H9 (cell line): ENCODE measurements around the gene FFAR3. TPM values are rescaled to one million over a fixed set of nuclear protein-coding genes. Genes with fewer than 3 reads are reported as not detected.

ENCODE experiments used
- DNase-seq: peaks from one replicate; pipeline ENCODE4 v3.0.0-alpha.2; 2017
- H2AFZ ChIP-seq: one replicate; pipeline ENCODE4 v1.6.1; 2013; ENCODE audit warnings: mild to moderate bottlenecking, low read length, control low read depth, moderate library complexity
- H2AK5ac ChIP-seq: 2 replicates; pipeline ENCODE4 v1.6.1; 2013; ENCODE audit warnings: low read length, control low read depth, mixed read lengths; ENCODE audit not compliant: insufficient read length
- H2BK120ac ChIP-seq: one replicate; pipeline ENCODE4 v1.6.1; 2013; ENCODE audit warnings: low read depth, mild to moderate bottlenecking, low read length, control low read depth, inconsistent platforms; ENCODE audit not compliant: poor library complexity, severe bottlenecking
- H2BK12ac ChIP-seq: 2 replicates; pipeline ENCODE4 v1.6.1; 2013; ENCODE audit warnings: low read length, control low read depth, mixed read lengths, low read depth; ENCODE audit not compliant: insufficient read length
- H2BK15ac ChIP-seq: 2 replicates; pipeline ENCODE4 v1.6.1; 2013; ENCODE audit warnings: low read depth, low read length, control low read depth
- H2BK20ac ChIP-seq: one replicate; pipeline ENCODE4 v1.6.1; 2013; ENCODE audit warnings: low read depth, mild to moderate bottlenecking, low read length, control low read depth, inconsistent platforms; ENCODE audit not compliant: poor library complexity, severe bottlenecking
- H2BK5ac ChIP-seq: 2 replicates; pipeline ENCODE4 v1.6.1; 2013; ENCODE audit warnings: low read length, control low read depth, mixed read lengths; ENCODE audit not compliant: insufficient read length
- H3K14ac ChIP-seq: 2 replicates; pipeline ENCODE4 v1.6.1; 2013; ENCODE audit warnings: low read length, control low read depth; ENCODE audit not compliant: insufficient read depth
- H3K18ac ChIP-seq: 2 replicates; pipeline ENCODE4 v1.6.1; 2013; ENCODE audit warnings: low read depth, mild to moderate bottlenecking, mixed read lengths, low read length, control low read depth; ENCODE audit not compliant: insufficient read length
- H3K23ac ChIP-seq: 2 replicates; pipeline ENCODE4 v1.6.1; 2013; ENCODE audit warnings: low read length, control low read depth, mixed read lengths, low read depth; ENCODE audit not compliant: insufficient read length
- H3K23me2 ChIP-seq: 2 replicates; pipeline ENCODE4 v1.6.1; 2013; ENCODE audit warnings: low read depth, mild to moderate bottlenecking, mixed read lengths, low read length, control low read depth; ENCODE audit not compliant: insufficient read length, poor library complexity, severe bottlenecking
- H3K27ac ChIP-seq: 2 replicates; pipeline ENCODE4 v1.5.1; 2013; ENCODE audit warnings: low read length, control low read depth, mixed read lengths, low read depth; ENCODE audit not compliant: insufficient read length
- H3K27me3 ChIP-seq: 2 replicates; pipeline ENCODE4 v1.6.1; 2013; ENCODE audit warnings: low read length, control low read depth, inconsistent platforms; ENCODE audit not compliant: insufficient read depth
- H3K4ac ChIP-seq: 2 replicates; pipeline ENCODE4 v1.6.1; 2013; ENCODE audit warnings: low read depth, mild to moderate bottlenecking, control low read depth, inconsistent platforms, low read length, moderate library complexity
- H3K4me1 ChIP-seq: 2 replicates; pipeline ENCODE4 v1.6.1; 2013; ENCODE audit warnings: low read length, control low read depth, inconsistent platforms; ENCODE audit not compliant: insufficient read depth
- H3K4me2 ChIP-seq: 2 replicates; pipeline ENCODE4 v1.6.1; 2013; ENCODE audit warnings: low read length, control low read depth, mixed read lengths; ENCODE audit not compliant: insufficient read length, insufficient read depth
- H3K56ac ChIP-seq: 2 replicates; pipeline ENCODE4 v1.6.1; 2013; ENCODE audit warnings: low read depth, mild to moderate bottlenecking, mixed read lengths, low read length, control low read depth; ENCODE audit not compliant: insufficient read length
- H3K79me1 ChIP-seq: 2 replicates; pipeline ENCODE4 v1.6.1; 2013; ENCODE audit warnings: low read depth, mild to moderate bottlenecking, moderate library complexity, low read length, control low read depth, inconsistent platforms; ENCODE audit not compliant: insufficient read depth, poor library complexity, severe bottlenecking
- H3K79me2 ChIP-seq: 2 replicates; pipeline ENCODE4 v1.6.1; 2013; ENCODE audit warnings: low read length, control low read depth, inconsistent platforms; ENCODE audit not compliant: insufficient read depth
- H3K9ac ChIP-seq: 2 replicates; pipeline ENCODE4 v1.6.1; 2013; ENCODE audit warnings: low read length, control low read depth, mixed read lengths; ENCODE audit not compliant: insufficient read length; ENCODE audit errors: extremely low read depth
- H3K9me3 ChIP-seq: one replicate; pipeline ENCODE4 v1.6.1; 2013; ENCODE audit warnings: low read depth, low read length, inconsistent platforms; ENCODE audit not compliant: control insufficient read depth
- H3T11ph ChIP-seq: one replicate; pipeline ENCODE4 v1.6.1; 2013; ENCODE audit warnings: mild to moderate bottlenecking, low read length, control low read depth, inconsistent platforms
- H4K20me1 ChIP-seq: one replicate; pipeline ENCODE4 v1.6.1; 2013; ENCODE audit not compliant: control insufficient read depth, insufficient read length, insufficient read depth
- H4K5ac ChIP-seq: 2 replicates; pipeline ENCODE4 v1.6.1; 2013; ENCODE audit warnings: low read depth, mild to moderate bottlenecking, mixed read lengths, low read length, control low read depth; ENCODE audit not compliant: insufficient read length
- H4K8ac ChIP-seq: replicated peaks from 2 replicates; pipeline ENCODE4 v1.6.1; 2013; ENCODE audit warnings: low read length, control low read depth, mixed read lengths, low read depth; ENCODE audit not compliant: insufficient read length
- H4K91ac ChIP-seq: 2 replicates; pipeline ENCODE4 v1.6.1; 2013; ENCODE audit warnings: low read depth, mild to moderate bottlenecking, moderate library complexity, mixed read lengths, low read length, control low read depth; ENCODE audit not compliant: insufficient read length
- H3K27ac Mint-ChIP-seq, 3 experiments: 2 replicates in 2 of 3; 3 replicates in 1 of 3; pipeline ENCODE4 v1.8.0; 2020 to 2021; ENCODE audit warnings: mixed read lengths in 3 of 3, mild to moderate bottlenecking in 1 of 3, moderate library complexity in 1 of 3
- H3K27me3 Mint-ChIP-seq: 2 replicates; pipeline ENCODE4 v1.8.0; 2021; ENCODE audit warnings: low read depth, mild to moderate bottlenecking, moderate library complexity, mixed read lengths
- H3K36me3 Mint-ChIP-seq, 3 experiments: 2 replicates in 2 of 3; 3 replicates in 1 of 3; pipeline ENCODE4 v1.8.0; 2020 to 2021; ENCODE audit warnings: low read depth in 3 of 3, mixed read lengths in 3 of 3; ENCODE audit not compliant: insufficient read depth in 1 of 3
- H3K4me1 Mint-ChIP-seq, 2 experiments: 2 replicates each; pipeline ENCODE4 v1.8.0; 2020; ENCODE audit warnings: mixed read lengths in 2 of 2
- H3K4me3 Mint-ChIP-seq, 2 experiments: 2 replicates in 1 of 2; 3 replicates in 1 of 2; pipeline ENCODE4 v1.8.0; 2020 to 2021; ENCODE audit warnings: mild to moderate bottlenecking in 2 of 2, mixed read lengths in 2 of 2, moderate library complexity in 1 of 2
- H3K9me3 Mint-ChIP-seq, 2 experiments: 2 replicates in 1 of 2; 3 replicates in 1 of 2; pipeline ENCODE4 v1.8.0; 2020; ENCODE audit warnings: mild to moderate bottlenecking in 2 of 2, mixed read lengths in 2 of 2, moderate library complexity in 1 of 2
- WGBS: extraction: QIAGEN DNeasy Blood & Tissue Kit; methylation state at CpG from one replicate; pipeline ENCODE4 v1.1.7; 2013; ENCODE audit warnings: missing lambda C conversion rate, low lambda C conversion rate, mixed read lengths; ENCODE audit not compliant: insufficient read length; ENCODE audit errors: extremely low coverage; 5-methylcytosine and 5-hydroxymethylcytosine counted together
- total RNA-seq: library from RNA; stranded (reverse); gene quantifications from 2 replicates; pipeline ENCODE4 v1.2.1, GENCODE V29; 2021
- TF ChIP-seq, protein P1 (sequence below): fragments of 200-600 bp; sonication (generic); conservative IDR thresholded peaks from 3 replicates; pipeline ENCODE4 v1.8.0; 2021; ENCODE audit warnings: antibody characterized with exemption, mild to moderate bottlenecking

Gene FFAR3
- total RNA-seq, 1 experiment from 2014 or later, result not detected

DNA sequence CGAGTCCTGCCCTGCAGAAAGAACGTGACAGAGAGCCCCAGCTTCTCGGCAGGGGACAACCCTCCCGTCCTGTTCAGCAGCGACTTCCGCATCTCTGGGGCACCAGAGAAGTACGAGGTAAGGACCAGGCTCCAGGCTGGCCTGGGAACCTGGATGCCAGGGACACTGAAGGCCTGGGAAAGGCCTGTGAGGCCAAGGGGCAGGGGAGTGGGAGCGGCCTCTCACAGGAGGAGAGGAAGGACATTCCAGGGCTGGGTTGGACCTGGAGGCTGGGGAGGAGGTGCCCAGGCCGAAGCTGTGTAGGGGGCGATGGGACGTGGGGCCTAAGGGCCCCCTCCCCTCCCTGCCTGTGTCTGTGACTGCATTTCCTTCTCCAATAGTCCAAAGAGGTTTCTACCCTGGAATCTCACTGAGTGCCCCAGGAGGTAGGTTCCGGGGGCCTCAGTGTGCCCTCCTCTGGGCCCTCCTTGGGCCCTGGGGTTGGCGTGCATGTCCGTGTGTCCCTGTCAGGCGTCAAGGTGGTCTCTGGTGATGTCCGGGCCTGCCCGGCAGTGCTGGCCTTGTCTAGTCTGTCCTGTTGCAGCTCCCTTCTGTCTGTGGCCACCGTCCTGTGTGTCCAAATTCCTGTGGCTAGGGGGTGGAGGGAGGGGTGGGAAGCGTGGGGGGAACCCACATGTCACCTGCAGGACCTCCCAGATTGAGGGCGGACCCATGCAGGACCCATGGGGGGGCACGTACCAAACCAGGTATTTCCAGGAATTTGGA is 46.2 kb upstream of the FFAR3 start:
- H2AK5ac ChIP-seq, result no peak overlapping the region

More for the DNA sequence above, 46.2 kb upstream of the FFAR3 start:
- Histone ChIP-seq H3K23ac (no peak overlapping the region), H3K23me2 (no peaks in the 10 kb centered on the region), H3K4me1 (no peaks in the 10 kb centered on the region), H2BK120ac (no peak overlapping the region), H2BK20ac (no peak overlapping the region), H3K9ac (no peak overlapping the region), H3K56ac (no peak overlapping the region), H2BK12ac (no peak overlapping the region), H3T11ph (no peak overlapping the region), H2BK5ac (no peak overlapping the region), H3K4ac (no peak overlapping the region), H4K5ac (no peak overlapping the region), H3K18ac (no peak overlapping the region), H2AFZ (no peak overlapping the region), H3K27ac (no peak overlapping the region), H4K91ac (no peak overlapping the region), H3K4me2 (no peak overlapping the region), H3K79me2 (no peaks in the 10 kb centered on the region), H4K8ac (no peak overlapping the region), H3K79me1 (no peaks in the 10 kb centered on the region), H2BK15ac (no peak overlapping the region), H3K27me3 (no peaks in the 10 kb centered on the region), H3K14ac (no peak overlapping the region; the same call in 1 of the 2 replicates), H3K9me3 (no peaks in the 10 kb centered on the region), H4K20me1 (no peaks in the 10 kb centered on the region)
- Mint-ChIP-seq H3K36me3 (peaks cover 0 to 2% (median 0%) of the 10 kb centered on the region in 3 experiments; a peak in 1 of 7 replicates), H3K27ac (no peak overlapping the region; a peak in 1 of 7 replicates), H3K4me3 (no peak overlapping the region), H3K27me3 (no peaks in the 10 kb centered on the region; the same call in 1 of the 2 replicates), H3K4me1 (no peaks in the 10 kb centered on the region; a peak in 1 of 4 replicates), H3K9me3 (no peaks in the 10 kb centered on the region)
- no peak for DNase-seq
- TF ChIP-seq, protein P1, sequence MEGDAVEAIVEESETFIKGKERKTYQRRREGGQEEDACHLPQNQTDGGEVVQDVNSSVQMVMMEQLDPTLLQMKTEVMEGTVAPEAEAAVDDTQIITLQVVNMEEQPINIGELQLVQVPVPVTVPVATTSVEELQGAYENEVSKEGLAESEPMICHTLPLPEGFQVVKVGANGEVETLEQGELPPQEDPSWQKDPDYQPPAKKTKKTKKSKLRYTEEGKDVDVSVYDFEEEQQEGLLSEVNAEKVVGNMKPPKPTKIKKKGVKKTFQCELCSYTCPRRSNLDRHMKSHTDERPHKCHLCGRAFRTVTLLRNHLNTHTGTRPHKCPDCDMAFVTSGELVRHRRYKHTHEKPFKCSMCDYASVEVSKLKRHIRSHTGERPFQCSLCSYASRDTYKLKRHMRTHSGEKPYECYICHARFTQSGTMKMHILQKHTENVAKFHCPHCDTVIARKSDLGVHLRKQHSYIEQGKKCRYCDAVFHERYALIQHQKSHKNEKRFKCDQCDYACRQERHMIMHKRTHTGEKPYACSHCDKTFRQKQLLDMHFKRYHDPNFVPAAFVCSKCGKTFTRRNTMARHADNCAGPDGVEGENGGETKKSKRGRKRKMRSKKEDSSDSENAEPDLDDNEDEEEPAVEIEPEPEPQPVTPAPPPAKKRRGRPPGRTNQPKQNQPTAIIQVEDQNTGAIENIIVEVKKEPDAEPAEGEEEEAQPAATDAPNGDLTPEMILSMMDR, result no peak
- no CpG with 5 or more reads among the region's 21 CpGs for WGBS
